H9 (cell line): ENCODE data around the gene ACADM. TPM values are rescaled to one million over a fixed set of nuclear protein-coding genes. Genes with fewer than 3 reads are reported as not detected.
A peak's percentile ranks its signal among the peaks of the same experiment; 100 is the strongest.
"Not testable (repeated sequence)": the region's sequence is repeated elsewhere in the genome, so short reads cannot be mapped to it uniquely, and the experiment has no call there.

Experiments
- DNase-seq: peaks from one replicate; pipeline ENCODE4 v3.0.0-alpha.2; 2017
- H2AFZ ChIP-seq: one replicate; pipeline ENCODE4 v1.6.1; 2013; ENCODE audit warnings: mild to moderate bottlenecking, low read length, control low read depth, moderate library complexity
- H2AK5ac ChIP-seq: 2 replicates; pipeline ENCODE4 v1.6.1; 2013; ENCODE audit warnings: low read length, control low read depth, mixed read lengths; ENCODE audit not compliant: insufficient read length
- H2BK120ac ChIP-seq: one replicate; pipeline ENCODE4 v1.6.1; 2013; ENCODE audit warnings: low read depth, mild to moderate bottlenecking, low read length, control low read depth, inconsistent platforms; ENCODE audit not compliant: poor library complexity, severe bottlenecking
- H2BK12ac ChIP-seq: 2 replicates; pipeline ENCODE4 v1.6.1; 2013; ENCODE audit warnings: low read length, control low read depth, mixed read lengths, low read depth; ENCODE audit not compliant: insufficient read length
- H2BK15ac ChIP-seq: 2 replicates; pipeline ENCODE4 v1.6.1; 2013; ENCODE audit warnings: low read depth, low read length, control low read depth
- H2BK20ac ChIP-seq: one replicate; pipeline ENCODE4 v1.6.1; 2013; ENCODE audit warnings: low read depth, mild to moderate bottlenecking, low read length, control low read depth, inconsistent platforms; ENCODE audit not compliant: poor library complexity, severe bottlenecking
- H2BK5ac ChIP-seq: 2 replicates; pipeline ENCODE4 v1.6.1; 2013; ENCODE audit warnings: low read length, control low read depth, mixed read lengths; ENCODE audit not compliant: insufficient read length
- H3K14ac ChIP-seq: 2 replicates; pipeline ENCODE4 v1.6.1; 2013; ENCODE audit warnings: low read length, control low read depth; ENCODE audit not compliant: insufficient read depth
- H3K18ac ChIP-seq: 2 replicates; pipeline ENCODE4 v1.6.1; 2013; ENCODE audit warnings: low read depth, mild to moderate bottlenecking, mixed read lengths, low read length, control low read depth; ENCODE audit not compliant: insufficient read length
- H3K23ac ChIP-seq: 2 replicates; pipeline ENCODE4 v1.6.1; 2013; ENCODE audit warnings: low read length, control low read depth, mixed read lengths, low read depth; ENCODE audit not compliant: insufficient read length
- H3K23me2 ChIP-seq: 2 replicates; pipeline ENCODE4 v1.6.1; 2013; ENCODE audit warnings: low read depth, mild to moderate bottlenecking, mixed read lengths, low read length, control low read depth; ENCODE audit not compliant: insufficient read length, poor library complexity, severe bottlenecking
- H3K27ac ChIP-seq: 2 replicates; pipeline ENCODE4 v1.5.1; 2013; ENCODE audit warnings: low read length, control low read depth, mixed read lengths, low read depth; ENCODE audit not compliant: insufficient read length
- H3K27me3 ChIP-seq: 2 replicates; pipeline ENCODE4 v1.6.1; 2013; ENCODE audit warnings: low read length, control low read depth, inconsistent platforms; ENCODE audit not compliant: insufficient read depth
- H3K4ac ChIP-seq: 2 replicates; pipeline ENCODE4 v1.6.1; 2013; ENCODE audit warnings: low read depth, mild to moderate bottlenecking, control low read depth, inconsistent platforms, low read length, moderate library complexity
- H3K4me1 ChIP-seq: 2 replicates; pipeline ENCODE4 v1.6.1; 2013; ENCODE audit warnings: low read length, control low read depth, inconsistent platforms; ENCODE audit not compliant: insufficient read depth
- H3K4me2 ChIP-seq: 2 replicates; pipeline ENCODE4 v1.6.1; 2013; ENCODE audit warnings: low read length, control low read depth, mixed read lengths; ENCODE audit not compliant: insufficient read length, insufficient read depth
- H3K56ac ChIP-seq: 2 replicates; pipeline ENCODE4 v1.6.1; 2013; ENCODE audit warnings: low read depth, mild to moderate bottlenecking, mixed read lengths, low read length, control low read depth; ENCODE audit not compliant: insufficient read length
- H3K79me1 ChIP-seq: 2 replicates; pipeline ENCODE4 v1.6.1; 2013; ENCODE audit warnings: low read depth, mild to moderate bottlenecking, moderate library complexity, low read length, control low read depth, inconsistent platforms; ENCODE audit not compliant: insufficient read depth, poor library complexity, severe bottlenecking
- H3K79me2 ChIP-seq: 2 replicates; pipeline ENCODE4 v1.6.1; 2013; ENCODE audit warnings: low read length, control low read depth, inconsistent platforms; ENCODE audit not compliant: insufficient read depth
- H3K9ac ChIP-seq: 2 replicates; pipeline ENCODE4 v1.6.1; 2013; ENCODE audit warnings: low read length, control low read depth, mixed read lengths; ENCODE audit not compliant: insufficient read length; ENCODE audit errors: extremely low read depth
- H3K9me3 ChIP-seq: one replicate; pipeline ENCODE4 v1.6.1; 2013; ENCODE audit warnings: low read depth, low read length, inconsistent platforms; ENCODE audit not compliant: control insufficient read depth
- H3T11ph ChIP-seq: one replicate; pipeline ENCODE4 v1.6.1; 2013; ENCODE audit warnings: mild to moderate bottlenecking, low read length, control low read depth, inconsistent platforms
- H4K20me1 ChIP-seq: one replicate; pipeline ENCODE4 v1.6.1; 2013; ENCODE audit not compliant: control insufficient read depth, insufficient read length, insufficient read depth
- H4K5ac ChIP-seq: 2 replicates; pipeline ENCODE4 v1.6.1; 2013; ENCODE audit warnings: low read depth, mild to moderate bottlenecking, mixed read lengths, low read length, control low read depth; ENCODE audit not compliant: insufficient read length
- H4K8ac ChIP-seq: replicated peaks from 2 replicates; pipeline ENCODE4 v1.6.1; 2013; ENCODE audit warnings: low read length, control low read depth, mixed read lengths, low read depth; ENCODE audit not compliant: insufficient read length
- H4K91ac ChIP-seq: 2 replicates; pipeline ENCODE4 v1.6.1; 2013; ENCODE audit warnings: low read depth, mild to moderate bottlenecking, moderate library complexity, mixed read lengths, low read length, control low read depth; ENCODE audit not compliant: insufficient read length
- H3K27ac Mint-ChIP-seq, 3 experiments: 2 replicates in 2 of 3; 3 replicates in 1 of 3; pipeline ENCODE4 v1.8.0; 2020 to 2021; ENCODE audit warnings: mixed read lengths in 3 of 3, mild to moderate bottlenecking in 1 of 3, moderate library complexity in 1 of 3
- H3K27me3 Mint-ChIP-seq: 2 replicates; pipeline ENCODE4 v1.8.0; 2021; ENCODE audit warnings: low read depth, mild to moderate bottlenecking, moderate library complexity, mixed read lengths
- H3K36me3 Mint-ChIP-seq, 3 experiments: 2 replicates in 2 of 3; 3 replicates in 1 of 3; pipeline ENCODE4 v1.8.0; 2020 to 2021; ENCODE audit warnings: low read depth in 3 of 3, mixed read lengths in 3 of 3; ENCODE audit not compliant: insufficient read depth in 1 of 3
- H3K4me1 Mint-ChIP-seq, 2 experiments: 2 replicates each; pipeline ENCODE4 v1.8.0; 2020; ENCODE audit warnings: mixed read lengths in 2 of 2
- H3K4me3 Mint-ChIP-seq, 2 experiments: 2 replicates in 1 of 2; 3 replicates in 1 of 2; pipeline ENCODE4 v1.8.0; 2020 to 2021; ENCODE audit warnings: mild to moderate bottlenecking in 2 of 2, mixed read lengths in 2 of 2, moderate library complexity in 1 of 2
- H3K9me3 Mint-ChIP-seq, 2 experiments: 2 replicates in 1 of 2; 3 replicates in 1 of 2; pipeline ENCODE4 v1.8.0; 2020; ENCODE audit warnings: mild to moderate bottlenecking in 2 of 2, mixed read lengths in 2 of 2, moderate library complexity in 1 of 2
- WGBS: extraction: QIAGEN DNeasy Blood & Tissue Kit; methylation state at CpG from one replicate; pipeline ENCODE4 v1.1.7; 2013; ENCODE audit warnings: missing lambda C conversion rate, low lambda C conversion rate, mixed read lengths; ENCODE audit not compliant: insufficient read length; ENCODE audit errors: extremely low coverage; 5-methylcytosine and 5-hydroxymethylcytosine counted together
- total RNA-seq: library from RNA; stranded (reverse); gene quantifications from 2 replicates; pipeline ENCODE4 v1.2.1, GENCODE V29; 2021

ACADM gene
- total RNA-seq, 1 experiment from 2014 or later = 51.3 TPM

- not testable (repeated sequence) for H3K4ac ChIP-seq, H3K27ac ChIP-seq, H4K8ac ChIP-seq, H2AK5ac ChIP-seq, H3K23me2 ChIP-seq, H3T11ph ChIP-seq, H2BK20ac ChIP-seq, H2BK15ac ChIP-seq, H4K5ac ChIP-seq, H3K23ac ChIP-seq, H3K9ac ChIP-seq, DNase-seq, H3K4me2 ChIP-seq, H2BK5ac ChIP-seq, H2AFZ ChIP-seq, H3K14ac ChIP-seq, H3K4me1 ChIP-seq, H3K27ac Mint-ChIP-seq, H3K79me2 ChIP-seq, H3K4me1 Mint-ChIP-seq, H3K4me3 Mint-ChIP-seq, H2BK12ac ChIP-seq, H3K9me3 ChIP-seq, H4K91ac ChIP-seq, H4K20me1 ChIP-seq, H3K18ac ChIP-seq, H3K79me1 ChIP-seq, H2BK120ac ChIP-seq, H3K27me3 ChIP-seq, H3K56ac ChIP-seq
- Mint-ChIP-seq H3K36me3 (peaks cover 0 to 12% (median 10%) of the 10 kb centered on the region in 3 experiments; a peak in 4 of 7 replicates), H3K9me3 (peaks cover 11 to 20% of the 10 kb centered on the region in 2 experiments), H3K27me3 (peaks cover 25% of the 10 kb centered on the region)
- no CpG with 5 or more reads among the region's 5 CpGs for WGBS
Observed at GRCh38 chr1:75778694-75779093, 54.2 kb downstream of the ACADM start.

- H3K23me2 ChIP-seq, H3K27me3 ChIP-seq, H3K79me1 ChIP-seq, H4K91ac ChIP-seq, H2BK120ac ChIP-seq, H3K56ac ChIP-seq, H2BK12ac ChIP-seq, H3K14ac ChIP-seq, H3K4me3 Mint-ChIP-seq, H3K79me2 ChIP-seq, H3K18ac ChIP-seq, H4K8ac ChIP-seq, H3T11ph ChIP-seq, H2BK5ac ChIP-seq, H3K23ac ChIP-seq, H2AFZ ChIP-seq, H2BK15ac ChIP-seq, H3K27ac ChIP-seq, H3K4me2 ChIP-seq, H4K5ac ChIP-seq, H3K9ac ChIP-seq, H3K4me1 Mint-ChIP-seq, H3K4ac ChIP-seq, H3K4me1 ChIP-seq, DNase-seq, H4K20me1 ChIP-seq, H3K9me3 ChIP-seq, H2BK20ac ChIP-seq, H2AK5ac ChIP-seq: not testable (repeated sequence)
- Mint-ChIP-seq H3K9me3 (peaks cover 11 to 19% of the 10 kb centered on the region in 2 experiments), H3K27ac (0 out of 7 replicates have a peak overlapping the region, but pooled peaks of 1 of the 3 experiments have one; percentile 7), H3K27me3 (peaks cover 25% of the 10 kb centered on the region), H3K36me3 (peaks cover 0 to 12% (median 10%) of the 10 kb centered on the region in 3 experiments; a peak in 4 of 7 replicates)
- no CpG with 5 or more reads among the region's 4 CpGs for WGBS
Observed at GRCh38 chr1:75780183-75780582, 55.7 kb downstream of the ACADM start.
